ENCODE measurements around the gene KAZN.
"Not testable (repeated sequence)": the region's sequence is repeated elsewhere in the genome, so short reads cannot be mapped to it uniquely, and the experiment has no call there.

KAZN gene

DNA sequence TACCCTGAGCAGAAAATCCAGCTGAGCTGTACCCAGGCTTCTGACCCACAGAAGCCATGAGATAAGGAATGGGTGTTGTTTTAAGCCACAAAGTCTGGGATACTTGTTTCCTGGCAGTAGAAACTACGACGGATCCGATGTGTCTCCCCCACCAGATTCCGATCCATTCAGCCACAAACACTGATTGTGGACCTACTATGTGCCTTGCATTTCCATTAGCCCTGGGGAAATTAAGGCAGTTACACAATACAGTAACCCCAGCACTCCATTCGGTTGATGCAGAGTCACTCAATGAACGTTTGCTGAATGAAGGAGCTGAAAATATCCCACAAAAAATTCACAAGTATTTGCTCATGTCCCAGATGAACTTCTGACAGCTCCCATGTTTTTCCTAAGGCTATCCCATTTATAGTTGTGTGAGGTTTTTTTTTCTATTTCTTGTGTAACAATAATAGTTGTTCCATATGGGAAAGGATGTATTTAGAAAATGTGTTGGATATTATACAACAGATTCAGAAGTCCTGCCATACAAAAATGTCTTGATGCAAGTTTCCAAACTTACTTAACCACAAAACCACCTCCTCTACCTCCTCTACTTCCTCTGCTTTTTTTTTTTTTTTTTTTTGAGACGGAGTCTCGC is 29.6 kb upstream of the KAZN start:
- Histone ChIP-seq H3K9ac (ENCODE audit: low read depth in 1 of 2, low read length in 2 of 2) (no peak overlapping the region), H3K27ac (ENCODE audit: low read depth in 2 of 2, low read length in 2 of 2) (no peak overlapping the region), H3K36me3 (ENCODE audit: control insufficient read depth in 2 of 2, insufficient read depth in 2 of 2, low read length in 2 of 2) (no peaks in the 10 kb centered on the region), H3K9me3 (ENCODE audit: control insufficient read depth in 2 of 2, low read length in 2 of 2) (no peaks in the 10 kb centered on the region), H3K4me3 (ENCODE audit: low read length in 2 of 2) (no peak overlapping the region), H3K27me3 (ENCODE audit: control insufficient read depth in 2 of 2, insufficient read depth in 2 of 2, low read length in 2 of 2) (no peaks in the 10 kb centered on the region), H3K4me1 (ENCODE audit: control insufficient read depth in 2 of 2, insufficient read depth in 2 of 2, low read length in 2 of 2) (no peaks in the 10 kb centered on the region)

DNA sequence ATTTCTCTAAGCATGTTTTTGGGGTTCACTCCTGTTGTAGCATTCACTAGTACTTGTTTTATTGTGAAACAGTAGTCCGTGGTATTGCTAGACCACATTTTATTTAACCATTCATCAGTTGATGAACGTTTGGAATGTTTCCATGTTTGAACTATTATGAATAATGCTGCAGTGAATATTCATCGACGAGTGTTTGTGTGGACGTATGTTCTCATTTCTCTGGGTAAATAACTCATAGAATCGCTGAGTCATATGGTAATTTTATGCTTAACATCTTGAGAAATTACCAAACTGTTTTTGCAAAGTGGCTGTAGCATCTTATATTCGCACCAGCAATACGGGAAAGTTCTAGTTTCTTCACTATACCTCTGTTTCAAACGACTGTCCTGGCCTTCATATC is 28.0 kb upstream of the KAZN start:
- H3K9ac ChIP-seq (ENCODE audit: low read depth in 1 of 2, low read length in 2 of 2), result no peak overlapping the region
- H3K9me3 ChIP-seq (ENCODE audit: control insufficient read depth in 2 of 2, low read length in 2 of 2), result no peaks in the 10 kb centered on the region
- H3K27me3 ChIP-seq (ENCODE audit: control insufficient read depth in 2 of 2, insufficient read depth in 2 of 2, low read length in 2 of 2), result no peaks in the 10 kb centered on the region
- no peak overlapping the region for H3K27ac ChIP-seq (ENCODE audit: low read depth in 2 of 2, low read length in 2 of 2)
- H3K4me1 ChIP-seq (ENCODE audit: control insufficient read depth in 2 of 2, insufficient read depth in 2 of 2, low read length in 2 of 2), result no peaks in the 10 kb centered on the region
- no peaks in the 10 kb centered on the region for H3K36me3 ChIP-seq (ENCODE audit: control insufficient read depth in 2 of 2, insufficient read depth in 2 of 2, low read length in 2 of 2)
- H3K4me3 ChIP-seq (ENCODE audit: low read length in 2 of 2), result no peak overlapping the region

DNA sequence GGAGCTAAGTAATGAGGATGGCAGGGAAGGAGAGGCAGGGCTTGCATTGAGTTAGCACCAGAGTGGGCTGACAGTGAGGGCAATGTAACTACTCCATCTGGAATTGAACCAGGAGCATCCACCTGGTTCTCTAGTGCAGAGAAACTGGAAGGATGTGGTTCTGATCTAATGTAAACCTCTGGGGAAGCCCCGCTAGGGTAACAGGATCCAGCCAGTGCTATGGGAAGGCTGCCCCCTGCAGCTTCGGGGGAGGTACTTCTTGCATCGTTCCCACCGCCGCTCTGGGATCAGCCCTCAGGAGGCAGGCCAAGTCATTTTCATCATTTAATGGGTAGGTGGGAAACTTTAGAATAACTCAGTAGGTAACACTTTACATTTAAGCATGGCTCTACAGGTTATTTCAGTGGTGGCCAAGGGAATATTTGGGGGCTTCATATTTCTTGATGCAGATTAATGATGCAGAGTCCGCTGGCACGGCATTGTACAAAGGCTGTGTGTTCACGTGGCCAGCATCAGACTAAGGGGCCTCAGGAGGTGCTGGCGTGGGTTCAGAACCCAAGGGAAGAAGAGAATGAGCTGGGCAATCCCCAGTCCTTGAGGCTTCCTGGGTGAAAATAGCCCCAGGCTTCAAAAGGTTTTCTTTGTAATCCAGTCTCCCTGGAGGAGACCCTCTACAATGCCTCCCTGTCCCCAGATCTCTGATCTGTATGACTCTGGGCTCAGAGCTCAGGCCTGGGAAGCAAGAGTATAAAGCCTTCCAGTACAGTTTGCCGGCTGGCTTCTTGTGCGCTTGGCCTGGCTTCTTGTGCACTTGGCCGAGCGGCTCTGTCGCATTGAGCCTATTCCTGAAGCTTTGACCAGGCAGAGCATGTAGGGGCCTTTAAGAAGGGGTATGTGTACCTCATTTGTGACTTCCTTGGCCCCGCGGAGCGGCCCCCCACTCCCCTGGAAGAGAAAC is 26.4 kb upstream of the KAZN start:
- no peaks in the 10 kb centered on the region for H3K4me1 ChIP-seq (ENCODE audit: control insufficient read depth in 2 of 2, insufficient read depth in 2 of 2, low read length in 2 of 2)
- H3K9me3 ChIP-seq (ENCODE audit: control insufficient read depth in 2 of 2, low read length in 2 of 2), result no peaks in the 10 kb centered on the region
- H3K27me3 ChIP-seq (ENCODE audit: control insufficient read depth in 2 of 2, insufficient read depth in 2 of 2, low read length in 2 of 2), result no peaks in the 10 kb centered on the region
- H3K4me3 ChIP-seq (ENCODE audit: low read length in 2 of 2), result no peak overlapping the region
- no peak overlapping the region for H3K9ac ChIP-seq (ENCODE audit: low read depth in 1 of 2, low read length in 2 of 2)
- H3K27ac ChIP-seq (ENCODE audit: low read depth in 2 of 2, low read length in 2 of 2), result no peak overlapping the region
- no peaks in the 10 kb centered on the region for H3K36me3 ChIP-seq (ENCODE audit: control insufficient read depth in 2 of 2, insufficient read depth in 2 of 2, low read length in 2 of 2)

DNA sequence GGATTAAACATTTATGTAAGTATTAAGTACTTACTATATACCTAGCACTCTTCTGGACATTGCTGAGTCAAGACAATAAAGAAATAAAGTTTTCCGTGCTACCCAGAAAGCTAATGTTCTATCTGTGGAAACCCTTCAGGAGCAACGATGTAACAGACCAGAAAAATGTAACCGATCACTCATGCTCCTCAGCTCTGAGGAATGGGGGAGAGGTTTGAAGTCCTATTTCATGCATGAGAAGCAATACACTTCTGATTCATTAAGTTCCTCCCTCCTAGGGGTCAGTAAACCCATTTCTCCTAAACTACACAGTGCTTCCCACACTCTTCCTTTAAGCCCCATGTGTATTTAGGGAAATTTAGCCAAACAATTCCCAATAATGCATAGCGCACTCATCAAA is 25.6 kb upstream of the KAZN start:
- H3K9ac ChIP-seq (ENCODE audit: low read depth in 1 of 2, low read length in 2 of 2), result no peak overlapping the region
- H3K4me3 ChIP-seq (ENCODE audit: low read length in 2 of 2), result no peak overlapping the region
- H3K27ac ChIP-seq (ENCODE audit: low read depth in 2 of 2, low read length in 2 of 2), result no peak overlapping the region
- no peaks in the 10 kb centered on the region for H3K9me3 ChIP-seq (ENCODE audit: control insufficient read depth in 2 of 2, low read length in 2 of 2)
- H3K27me3 ChIP-seq (ENCODE audit: control insufficient read depth in 2 of 2, insufficient read depth in 2 of 2, low read length in 2 of 2), result no peaks in the 10 kb centered on the region
- no peaks in the 10 kb centered on the region for H3K4me1 ChIP-seq (ENCODE audit: control insufficient read depth in 2 of 2, insufficient read depth in 2 of 2, low read length in 2 of 2)
- H3K36me3 ChIP-seq (ENCODE audit: control insufficient read depth in 2 of 2, insufficient read depth in 2 of 2, low read length in 2 of 2), result no peaks in the 10 kb centered on the region

DNA sequence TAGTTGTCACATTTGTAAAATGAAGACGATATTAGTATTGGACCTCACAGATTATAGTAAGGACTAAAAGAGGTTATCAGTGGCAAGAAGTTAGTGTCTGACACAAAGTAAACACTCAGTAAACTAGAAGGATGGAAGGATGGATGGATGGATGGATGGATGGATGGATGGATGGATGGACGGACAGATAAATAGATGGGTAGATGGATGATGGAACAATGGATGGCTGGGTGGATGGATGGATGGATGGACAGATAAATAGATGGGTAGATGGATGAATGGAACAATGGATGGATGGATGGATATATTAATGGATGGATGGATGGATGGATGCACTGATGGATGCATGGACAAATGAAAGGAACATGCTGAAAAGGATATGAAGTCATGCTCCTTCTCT is 22.3 kb upstream of the KAZN start:
- Histone ChIP-seq H3K4me3 (ENCODE audit: low read length in 2 of 2) (no peak overlapping the region), H3K36me3 (ENCODE audit: control insufficient read depth in 2 of 2, insufficient read depth in 2 of 2, low read length in 2 of 2) (no peaks in the 10 kb centered on the region), H3K9ac (ENCODE audit: low read depth in 1 of 2, low read length in 2 of 2) (no peak overlapping the region), H3K4me1 (ENCODE audit: control insufficient read depth in 2 of 2, insufficient read depth in 2 of 2, low read length in 2 of 2) (no peaks in the 10 kb centered on the region), H3K27me3 (ENCODE audit: control insufficient read depth in 2 of 2, insufficient read depth in 2 of 2, low read length in 2 of 2) (no peaks in the 10 kb centered on the region), H3K27ac (ENCODE audit: low read depth in 2 of 2, low read length in 2 of 2) (no peak overlapping the region), H3K9me3 (ENCODE audit: control insufficient read depth in 2 of 2, low read length in 2 of 2) (no peaks in the 10 kb centered on the region)

DNA sequence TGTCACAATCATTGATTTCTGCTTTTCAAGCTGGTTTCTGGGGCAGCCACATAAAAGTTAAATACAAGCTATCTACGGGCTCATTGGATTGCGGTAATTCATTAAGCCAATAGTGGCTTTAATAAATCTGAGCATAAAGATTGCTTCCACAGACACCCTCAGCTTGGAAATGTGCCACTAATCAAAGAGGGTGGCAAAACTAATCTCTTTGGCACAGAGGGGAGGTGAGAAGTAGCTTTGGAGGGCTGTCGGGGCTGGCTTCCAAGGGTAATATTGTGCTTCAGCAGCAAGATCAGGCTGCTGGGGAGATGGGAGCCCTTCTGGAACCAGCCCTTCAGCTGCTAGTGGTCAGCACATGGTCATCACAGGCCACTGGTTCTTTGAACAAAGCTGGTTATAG is 21.2 kb upstream of the KAZN start:
- H3K9me3 ChIP-seq (ENCODE audit: control insufficient read depth in 2 of 2, low read length in 2 of 2), result no peaks in the 10 kb centered on the region
- no peaks in the 10 kb centered on the region for H3K4me1 ChIP-seq (ENCODE audit: control insufficient read depth in 2 of 2, insufficient read depth in 2 of 2, low read length in 2 of 2)
- no peaks in the 10 kb centered on the region for H3K27me3 ChIP-seq (ENCODE audit: control insufficient read depth in 2 of 2, insufficient read depth in 2 of 2, low read length in 2 of 2)
- no peak overlapping the region for H3K4me3 ChIP-seq (ENCODE audit: low read length in 2 of 2)
- no peak overlapping the region for H3K9ac ChIP-seq (ENCODE audit: low read depth in 1 of 2, low read length in 2 of 2)
- no peaks in the 10 kb centered on the region for H3K36me3 ChIP-seq (ENCODE audit: control insufficient read depth in 2 of 2, insufficient read depth in 2 of 2, low read length in 2 of 2)
- no peak overlapping the region for H3K27ac ChIP-seq (ENCODE audit: low read depth in 2 of 2, low read length in 2 of 2)

DNA sequence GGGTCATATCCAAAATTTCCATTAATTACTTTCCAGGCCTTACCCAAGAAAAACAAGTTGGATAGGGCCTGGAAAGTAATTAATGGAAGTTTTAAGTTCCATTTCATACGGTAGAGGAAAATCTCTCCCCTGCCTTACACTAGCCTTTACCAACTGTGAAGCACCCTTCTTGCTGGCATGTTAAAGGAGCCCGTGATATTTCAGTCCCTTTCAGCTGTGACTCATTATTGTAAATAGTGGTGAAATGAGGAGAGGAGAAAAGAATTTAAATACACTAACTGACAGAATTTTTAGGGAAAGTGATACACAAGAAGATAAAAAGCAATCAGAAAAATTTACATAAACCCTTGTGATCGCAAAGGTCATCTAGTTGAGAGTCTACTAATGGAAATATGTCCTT is 20.3 kb upstream of the KAZN start:
- H3K9ac ChIP-seq (ENCODE audit: low read depth in 1 of 2, low read length in 2 of 2), result no peak overlapping the region
- H3K27me3 ChIP-seq (ENCODE audit: control insufficient read depth in 2 of 2, insufficient read depth in 2 of 2, low read length in 2 of 2), result no peaks in the 10 kb centered on the region
- no peaks in the 10 kb centered on the region for H3K36me3 ChIP-seq (ENCODE audit: control insufficient read depth in 2 of 2, insufficient read depth in 2 of 2, low read length in 2 of 2)
- H3K9me3 ChIP-seq (ENCODE audit: control insufficient read depth in 2 of 2, low read length in 2 of 2), result no peaks in the 10 kb centered on the region
- H3K27ac ChIP-seq (ENCODE audit: low read depth in 2 of 2, low read length in 2 of 2), result no peak overlapping the region
- no peak overlapping the region for H3K4me3 ChIP-seq (ENCODE audit: low read length in 2 of 2)
- no peaks in the 10 kb centered on the region for H3K4me1 ChIP-seq (ENCODE audit: control insufficient read depth in 2 of 2, insufficient read depth in 2 of 2, low read length in 2 of 2)

DNA sequence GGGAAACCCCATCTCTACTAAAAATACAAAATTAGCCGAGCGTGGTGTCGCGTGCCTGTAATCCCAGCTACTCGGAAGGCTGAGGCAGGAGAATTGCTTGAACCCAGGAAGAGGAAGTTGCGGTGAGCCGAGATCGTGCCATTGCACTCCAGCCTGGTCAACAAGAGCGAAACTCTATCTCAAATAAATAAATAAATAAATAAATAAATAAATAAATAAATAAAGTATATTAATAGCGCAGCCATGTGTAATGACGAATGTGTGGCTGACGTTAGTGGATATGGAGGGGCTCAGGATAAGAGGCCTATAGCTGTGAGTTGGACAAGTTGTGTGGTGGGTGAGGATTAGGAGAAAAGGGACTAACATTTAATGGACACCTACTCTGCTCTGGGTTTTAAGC is 18.2 kb upstream of the KAZN start:
- H3K36me3 ChIP-seq (ENCODE audit: control insufficient read depth in 2 of 2, insufficient read depth in 2 of 2, low read length in 2 of 2); H3K27me3 ChIP-seq (ENCODE audit: control insufficient read depth in 2 of 2, insufficient read depth in 2 of 2, low read length in 2 of 2); H3K9me3 ChIP-seq (ENCODE audit: control insufficient read depth in 2 of 2, low read length in 2 of 2); H3K27ac ChIP-seq (ENCODE audit: low read depth in 2 of 2, low read length in 2 of 2); H3K4me3 ChIP-seq (ENCODE audit: low read length in 2 of 2); H3K4me1 ChIP-seq (ENCODE audit: control insufficient read depth in 2 of 2, insufficient read depth in 2 of 2, low read length in 2 of 2); H3K9ac ChIP-seq (ENCODE audit: low read depth in 1 of 2, low read length in 2 of 2): not testable (repeated sequence)

DNA sequence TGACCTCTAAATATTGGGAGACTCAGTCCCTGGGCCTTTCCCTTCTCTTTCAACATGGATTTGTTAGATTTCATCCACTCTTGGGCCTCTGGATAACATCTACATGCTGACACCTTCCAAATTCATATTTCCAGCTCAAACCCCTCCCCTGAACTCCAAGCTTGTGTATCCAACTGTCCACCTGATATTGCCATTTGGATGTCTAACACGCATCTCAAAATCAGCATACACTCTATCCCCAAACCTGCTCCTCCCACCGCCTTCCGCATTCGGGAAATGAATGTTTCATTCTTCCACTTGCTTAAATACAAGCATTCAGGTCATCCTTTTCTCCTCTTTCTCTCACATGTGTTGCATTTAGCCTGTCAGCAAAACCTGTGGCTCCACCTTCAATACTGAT is 17.5 kb upstream of the KAZN start:
- H3K4me3 ChIP-seq (ENCODE audit: low read length in 2 of 2), result no peak overlapping the region
- no peaks in the 10 kb centered on the region for H3K27me3 ChIP-seq (ENCODE audit: control insufficient read depth in 2 of 2, insufficient read depth in 2 of 2, low read length in 2 of 2)

DNA sequence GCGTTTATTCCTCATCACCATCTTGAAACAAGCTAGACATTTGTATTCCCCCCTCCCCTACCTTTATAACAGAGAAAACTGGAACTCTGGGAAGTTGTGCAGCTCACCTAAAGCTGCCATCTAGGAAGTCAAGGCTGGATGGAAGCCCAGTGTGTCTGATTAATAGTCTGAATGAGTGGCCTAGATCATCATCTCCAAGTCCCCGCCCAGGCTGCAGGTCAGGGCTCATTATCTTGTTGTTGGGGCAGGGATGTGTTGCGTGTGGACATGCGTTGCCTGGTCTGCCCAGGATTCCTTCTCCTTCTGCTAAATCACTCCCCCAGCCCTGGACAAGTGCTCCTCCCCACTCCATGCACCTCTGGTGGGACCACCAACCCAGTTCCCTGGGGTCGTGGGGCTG is 14.7 kb upstream of the KAZN start:
- Histone ChIP-seq H3K9me3 (ENCODE audit: control insufficient read depth in 2 of 2, low read length in 2 of 2) (no peaks in the 10 kb centered on the region), H3K9ac (ENCODE audit: low read depth in 1 of 2, low read length in 2 of 2) (no peak overlapping the region), H3K27me3 (ENCODE audit: control insufficient read depth in 2 of 2, insufficient read depth in 2 of 2, low read length in 2 of 2) (no peaks in the 10 kb centered on the region), H3K4me1 (ENCODE audit: control insufficient read depth in 2 of 2, insufficient read depth in 2 of 2, low read length in 2 of 2) (no peaks in the 10 kb centered on the region), H3K4me3 (ENCODE audit: low read length in 2 of 2) (no peak overlapping the region), H3K36me3 (ENCODE audit: control insufficient read depth in 2 of 2, insufficient read depth in 2 of 2, low read length in 2 of 2) (no peaks in the 10 kb centered on the region), H3K27ac (ENCODE audit: low read depth in 2 of 2, low read length in 2 of 2) (no peak overlapping the region)

More for the DNA sequence above, 17.5 kb upstream of the KAZN start:
- H3K9me3 ChIP-seq (ENCODE audit: control insufficient read depth in 2 of 2, low read length in 2 of 2), result no peaks in the 10 kb centered on the region
- H3K4me1 ChIP-seq (ENCODE audit: control insufficient read depth in 2 of 2, insufficient read depth in 2 of 2, low read length in 2 of 2), result no peaks in the 10 kb centered on the region
- H3K27ac ChIP-seq (ENCODE audit: low read depth in 2 of 2, low read length in 2 of 2), result no peak overlapping the region
- H3K9ac ChIP-seq (ENCODE audit: low read depth in 1 of 2, low read length in 2 of 2), result no peak overlapping the region
- no peaks in the 10 kb centered on the region for H3K36me3 ChIP-seq (ENCODE audit: control insufficient read depth in 2 of 2, insufficient read depth in 2 of 2, low read length in 2 of 2)
